IMR-90 (cell line): ENCODE results near the gene CRACR2B. TPM values are rescaled to one million over a fixed set of nuclear protein-coding genes. Genes with fewer than 3 reads are reported as not detected.

ENCODE experiments used
- ATAC-seq: fragments of 200-7000 bp; cut with Tn5 transposase; 2 replicates; pipeline ENCODE4 v1.9.1; 2020; ENCODE audit warnings: low read depth, mild to moderate bottlenecking, moderate library complexity
- BruUV-seq: library from RNA; stranded (reverse); fragments of 400-500 nt; replicated peaks from 2 replicates; lab custom pipeline; 2021; lab: Mats Ljungman, UMichigan
- CTCF ChIA-PET: fragments of 300-600 bp; formaldehyde crosslinking; extraction: SDS; loops from one replicate; lab custom pipeline; 2021; ENCODE audit warnings: antibody characterized with exemption; lab: Yijun Ruan, JAX
- POLR2A ChIA-PET: fragments of 300-600 bp; sonication (Branson Sonifier 250); formaldehyde crosslinking; loops from one replicate; lab custom pipeline; 2022; ENCODE audit warnings: antibody characterized with exemption; ENCODE audit not compliant: unreplicated experiment; lab: Charles Lee
- DNase-seq: peaks from one replicate; pipeline ENCODE4 v3.0.0; 2013
- H2AFZ ChIP-seq: replicated peaks from 2 replicates; pipeline ENCODE3; 2013; ENCODE audit warnings: low read length, mild to moderate bottlenecking; ENCODE audit not compliant: poor library complexity
- H2AK5ac ChIP-seq: 2 replicates; pipeline ENCODE4 v1.6.1; 2013; ENCODE audit warnings: low read depth, low read length, inconsistent platforms
- H2AK9ac ChIP-seq: replicated peaks from 2 replicates; pipeline ENCODE3; 2013; ENCODE audit warnings: mild to moderate bottlenecking, low read depth, low read length, moderate library complexity; ENCODE audit not compliant: poor library complexity
- H2BK120ac ChIP-seq: 2 replicates; pipeline ENCODE4 v1.6.1; 2013; ENCODE audit warnings: low read depth, low read length, inconsistent platforms
- H2BK15ac ChIP-seq: 3 replicates; pipeline ENCODE4 v1.6.1; 2013; ENCODE audit warnings: low read depth, low read length, inconsistent platforms
- H2BK20ac ChIP-seq: 2 replicates; pipeline ENCODE4 v1.6.1; 2013; ENCODE audit warnings: low read depth, mild to moderate bottlenecking, inconsistent platforms, low read length, moderate library complexity
- H2BK5ac ChIP-seq: 2 replicates; pipeline ENCODE4 v1.6.1; 2013; ENCODE audit warnings: mild to moderate bottlenecking, low read depth, low read length, inconsistent platforms; ENCODE audit not compliant: poor library complexity, severe bottlenecking
- H3K14ac ChIP-seq: replicated peaks from 2 replicates; pipeline ENCODE4 v1.6.1; 2013; ENCODE audit warnings: low read depth, low read length, inconsistent platforms
- H3K18ac ChIP-seq: 2 replicates; pipeline ENCODE4 v1.6.1; 2013; ENCODE audit warnings: low read depth, low read length, control low read depth
- H3K23ac ChIP-seq: 2 replicates; pipeline ENCODE4 v1.6.1; 2013; ENCODE audit warnings: low read depth, low read length, inconsistent platforms
- H3K27ac ChIP-seq: 2 replicates; pipeline ENCODE4 v1.5.1; 2013; ENCODE audit warnings: mild to moderate bottlenecking, control low read depth, low read length; ENCODE audit not compliant: insufficient read depth
- H3K27me3 ChIP-seq: 2 replicates; pipeline ENCODE4 v1.6.1; 2013; ENCODE audit warnings: low read length; ENCODE audit not compliant: control insufficient read depth, insufficient read depth
- H3K36me3 ChIP-seq: 2 replicates; pipeline ENCODE4 v1.6.1; 2013; ENCODE audit warnings: low read length, mixed read lengths; ENCODE audit not compliant: control insufficient read depth, insufficient read depth
- H3K4ac ChIP-seq: 2 replicates; pipeline ENCODE4 v1.6.1; 2013; ENCODE audit warnings: low read depth, low read length, inconsistent platforms
- H3K4me1 ChIP-seq: 2 replicates; pipeline ENCODE4 v1.6.1; 2013; ENCODE audit warnings: low read length, mixed read lengths; ENCODE audit not compliant: control insufficient read depth, insufficient read depth
- H3K4me2 ChIP-seq: 2 replicates; pipeline ENCODE4 v1.6.1; 2013; ENCODE audit warnings: low read depth, mild to moderate bottlenecking, control low read depth, low read length, moderate library complexity
- H3K4me3 ChIP-seq: 2 replicates; pipeline ENCODE4 v1.5.1; 2013; ENCODE audit warnings: low read depth, mild to moderate bottlenecking, control low read depth, low read length, moderate library complexity; ENCODE audit not compliant: insufficient read depth
- H3K56ac ChIP-seq: 2 replicates; pipeline ENCODE4 v1.6.1; 2013; ENCODE audit warnings: low read length, inconsistent platforms; ENCODE audit not compliant: insufficient read depth; ENCODE audit errors: extremely low read depth
- H3K79me1 ChIP-seq, 2 experiments: 2 replicates each; pipeline ENCODE4 v1.6.1; 2013; ENCODE audit warnings: low read length in 2 of 2, inconsistent platforms in 1 of 2, low read depth in 1 of 2
- H3K9ac ChIP-seq: 2 replicates; pipeline ENCODE4 v1.6.1; 2013; ENCODE audit warnings: low read depth, low read length, control low read depth
- H3K9me1 ChIP-seq: 2 replicates; pipeline ENCODE4 v1.6.1; 2013; ENCODE audit warnings: low read length, inconsistent platforms; ENCODE audit not compliant: insufficient read depth
- H3K9me3 ChIP-seq: 2 replicates; pipeline ENCODE4 v1.6.1; 2013; ENCODE audit warnings: low read length; ENCODE audit not compliant: control insufficient read depth, insufficient read depth
- H4K20me1 ChIP-seq: 2 replicates; pipeline ENCODE4 v1.6.1; 2013; ENCODE audit warnings: low read length, inconsistent platforms; ENCODE audit not compliant: insufficient read depth
- H4K5ac ChIP-seq: 2 replicates; pipeline ENCODE4 v1.6.1; 2013; ENCODE audit warnings: mild to moderate bottlenecking, low read depth, low read length, control low read depth
- H4K8ac ChIP-seq, 2 experiments: 2 replicates each; pipeline ENCODE4 v1.6.1; 2013; ENCODE audit warnings: low read depth in 2 of 2, low read length in 2 of 2, control low read depth in 1 of 2, inconsistent platforms in 1 of 2
- H4K91ac ChIP-seq: 2 replicates; pipeline ENCODE4 v1.6.1; 2013; ENCODE audit warnings: low read depth, low read length, inconsistent platforms; ENCODE audit not compliant: insufficient read depth
- BHLHE40 ChIP-seq: fragments of 150-350 bp; IDR thresholded peaks from 2 replicates; pipeline ENCODE4 v1.6.1; 2016; ENCODE audit warnings: mild to moderate bottlenecking, low read depth, low read length
- CEBPB ChIP-seq: IDR thresholded peaks from 2 replicates; pipeline ENCODE4 v1.6.1; 2012; ENCODE audit warnings: low read depth, low read length, improper control_type of control experiment
- CHD1 ChIP-seq: IDR thresholded peaks from 2 replicates; pipeline ENCODE4 v1.6.1; 2012; ENCODE audit warnings: low read depth, low read length, improper control_type of control experiment
- CTCF ChIP-seq: conservative IDR thresholded peaks from 2 replicates; pipeline ENCODE4 v1.5.1; 2012; ENCODE audit warnings: mild to moderate bottlenecking, low read depth, low read length, improper control_type of control experiment
- MAFK ChIP-seq: IDR thresholded peaks from 2 replicates; pipeline ENCODE4 v1.6.1; 2012; ENCODE audit warnings: low read depth, low read length, improper control_type of control experiment
- MAZ ChIP-seq: IDR thresholded peaks from 2 replicates; pipeline ENCODE4 v1.6.1; 2012; ENCODE audit warnings: low read depth, mild to moderate bottlenecking, low read length, improper control_type of control experiment, moderate library complexity, borderline replicate concordance
- MXI1 ChIP-seq: IDR thresholded peaks from 2 replicates; pipeline ENCODE4 v1.6.1; 2012; ENCODE audit warnings: low read depth, mild to moderate bottlenecking, low read length, moderate library complexity, borderline replicate concordance
- NFE2L2 ChIP-seq: fragments of 150-350 bp; IDR thresholded peaks from 2 replicates; pipeline ENCODE4 v1.6.1; 2016; ENCODE audit warnings: low read depth, mild to moderate bottlenecking, low read length
- RAD21 ChIP-seq: IDR thresholded peaks from 2 replicates; pipeline ENCODE4 v1.6.1; 2012; ENCODE audit warnings: low read length, improper control_type of control experiment
- RFX5 ChIP-seq: IDR thresholded peaks from 2 replicates; pipeline ENCODE4 v1.8.0; 2012; ENCODE audit warnings: low read depth, mild to moderate bottlenecking, low read length, moderate library complexity
- SMC3 ChIP-seq: fragments of 150-350 bp; IDR thresholded peaks from 2 replicates; pipeline ENCODE4 v1.6.1; 2016; ENCODE audit warnings: low read depth, mild to moderate bottlenecking, antibody characterized with exemption, low read length, moderate library complexity
- WGBS, 2 experiments: methylation state at CpG; one replicate each; pipeline versions ENCODE4 v1.1.5 to v1.1.7; 2013; ENCODE audit warnings: missing lambda C conversion rate in 2 of 2; ENCODE audit not compliant: insufficient read length in 1 of 2; ENCODE audit errors: extremely low coverage in 2 of 2; 5-methylcytosine and 5-hydroxymethylcytosine counted together
- dilution Hi-C: fragments of 300-500 bp; cut with HindIII; formaldehyde crosslinking; loops from one replicate; pipeline ENCODE4 v1.14.3; 2018; ENCODE audit warnings: low sequenced_read_pairs; ENCODE audit not compliant: unreplicated experiment
- in situ Hi-C: fragments of 300-500 bp; cut with MboI; formaldehyde crosslinking; loops from 3 replicates; pipeline ENCODE4 v1.14.3; 2019; ENCODE audit warnings: low sequenced_read_pairs, inconsistent platforms, mixed read lengths
- intact Hi-C: fragments of 100-400 bp; cut with micrococcal nuclease; formaldehyde crosslinking; loops from 2 replicates; pipeline ENCODE4 v1.10.0; 2022
- polyA plus RNA-seq, 3 experiments: library from polyadenylated mRNA; depleted of rRNA; stranded (reverse); fragments of >200 nt; gene quantifications; 2 replicates each; pipeline ENCODE4 v1.2.3, GENCODE V29; 2012; ENCODE audit warnings: low replicate concordance in 1 of 3
- total RNA-seq: library from RNA; depleted of rRNA; stranded (reverse); fragments of >200 nt; gene quantifications from 2 replicates; pipeline ENCODE4 v1.2.3, GENCODE V29; 2012
- TF ChIP-seq, protein P1 (sequence below): fragments of 150-350 bp; IDR thresholded peaks from 2 replicates; pipeline ENCODE4 v1.6.1; 2017; ENCODE audit warnings: mild to moderate bottlenecking, antibody characterized with exemption, low read length, low read depth

CRACR2B gene
- total and polyA plus RNA-seq, 2 of the 4 experiments (the other 2 are of a cell fraction), result 0.54 to 2.5 TPM

DNA sequence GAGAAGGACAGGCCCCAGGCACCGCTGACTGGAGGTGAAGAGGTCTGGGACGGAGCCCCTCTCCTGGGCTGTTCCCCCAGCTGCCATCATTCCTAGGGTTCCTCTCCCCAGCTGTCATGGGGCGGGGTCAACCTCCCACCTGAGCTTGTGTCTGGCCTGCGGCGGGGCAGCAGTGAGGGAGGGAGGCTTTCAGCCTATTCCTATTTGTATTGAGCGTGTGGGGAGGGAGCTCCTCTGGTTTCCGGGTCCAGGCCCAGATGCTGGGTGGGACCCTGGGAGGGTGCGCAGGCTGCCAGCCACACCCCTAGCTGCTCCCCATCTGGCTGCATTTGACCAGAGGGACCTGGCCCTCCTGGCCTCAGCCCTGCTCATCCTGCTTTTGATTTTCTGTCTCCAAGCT, 28.7 kb downstream of the CRACR2B start:
- Histone ChIP-seq H3K9ac (no peak overlapping the region), H3K18ac (no peak overlapping the region), H2AK9ac (no peak overlapping the region), H3K23ac (no peak overlapping the region), H2BK15ac (no peak overlapping the region), H4K5ac (no peak overlapping the region), H3K9me3 (no peaks in the 10 kb centered on the region), H4K8ac (no peak overlapping the region), H4K20me1 (peaks cover 75% of the 10 kb centered on the region), H3K4ac (no peak overlapping the region), H3K9me1 (no peaks in the 10 kb centered on the region), H3K27ac (no peak overlapping the region), H3K36me3 (peaks cover 23% of the 10 kb centered on the region), H3K56ac (no peak overlapping the region), H3K27me3 (no peaks in the 10 kb centered on the region), H2BK120ac (no peak overlapping the region), H3K4me2 (no peak overlapping the region), H3K79me1 (peaks cover 18 to 86% of the 10 kb centered on the region in 2 experiments), H3K4me1 (peaks cover 10% of the 10 kb centered on the region), H2BK20ac (no peak overlapping the region), H3K14ac (no peak overlapping the region), H2BK5ac (no peak overlapping the region), H2AK5ac (no peak overlapping the region), H4K91ac (no peak overlapping the region), H3K4me3 (no peak overlapping the region), H2AFZ (no peak overlapping the region)
- TF ChIP-seq, protein P1, sequence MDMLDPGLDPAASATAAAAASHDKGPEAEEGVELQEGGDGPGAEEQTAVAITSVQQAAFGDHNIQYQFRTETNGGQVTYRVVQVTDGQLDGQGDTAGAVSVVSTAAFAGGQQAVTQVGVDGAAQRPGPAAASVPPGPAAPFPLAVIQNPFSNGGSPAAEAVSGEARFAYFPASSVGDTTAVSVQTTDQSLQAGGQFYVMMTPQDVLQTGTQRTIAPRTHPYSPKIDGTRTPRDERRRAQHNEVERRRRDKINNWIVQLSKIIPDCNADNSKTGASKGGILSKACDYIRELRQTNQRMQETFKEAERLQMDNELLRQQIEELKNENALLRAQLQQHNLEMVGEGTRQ, result no peak
- TF ChIP-seq NFE2L2 (no peak), RAD21 (no peak), MXI1 (no peak), MAZ (no peak), CEBPB (no peak), MAFK (no peak), BHLHE40 (no peak), CHD1 (no peak), SMC3 (no peak), CTCF (no peak), RFX5 (no peak)
- no peak for ATAC-seq
- intact Hi-C loops (no loop called here), in situ Hi-C loops (no loop called here), dilution Hi-C loops (no loop called here)
- no CpG with 5 or more reads among the region's 8 CpGs for WGBS, 2 experiments
- ChIA-PET CTCF (no interaction called here), POLR2A (no interaction called here)
- no peak for DNase-seq
- no TSS peak for BruUV-seq
